ENCODE results near the gene CCL4. TPM values are rescaled to one million over a fixed set of nuclear protein-coding genes. Genes with fewer than 3 reads are reported as not detected.
A peak's percentile ranks its signal among the peaks of the same experiment; 100 is the strongest.
"Not testable (repeated sequence)": the region's sequence is repeated elsewhere in the genome, so short reads cannot be mapped to it uniquely, and the experiment has no call there.

Gene CCL4
- polyA plus RNA-seq: 8.4 TPM

- H3K9me3 Mint-ChIP-seq, H3K36me3 Mint-ChIP-seq: not testable (repeated sequence)
- Mint-ChIP-seq H3K27ac (peak within 1 kb of the TSS; percentile 28 to 76 (median 68)), H3K27me3 (peaks cover 48% of the 10 kb centered on the region), H3K4me1 (peaks cover 29 to 34% (median 33%) of the 10 kb centered on the region in 3 donors), H3K4me3 (peak within 1 kb of the TSS; percentile 4 to 91 (median 56))
Measured at GRCh38 chr17:36103401-36103975, at the start of gene CCL4. Gene CCL4, plus strand, starts transcription at chr17:36103827. Its CDS starts 79 bp downstream, at chr17:36103906.

GRCh38 chr17:36055171-36055570, 48.5 kb upstream of the CCL4 start:
- Mint-ChIP-seq H3K36me3 (peaks cover 7% of the 10 kb centered on the region), H3K4me3 (no peak overlapping the region), H3K4me1 (peaks cover 0 to 1% (median 0%) of the 10 kb centered on the region in 3 donors), H3K9me3 (peaks cover 8% of the 10 kb centered on the region in 3 donors), H3K27ac (no peak overlapping the region), H3K27me3 (peaks cover 14% of the 10 kb centered on the region)

DNA sequence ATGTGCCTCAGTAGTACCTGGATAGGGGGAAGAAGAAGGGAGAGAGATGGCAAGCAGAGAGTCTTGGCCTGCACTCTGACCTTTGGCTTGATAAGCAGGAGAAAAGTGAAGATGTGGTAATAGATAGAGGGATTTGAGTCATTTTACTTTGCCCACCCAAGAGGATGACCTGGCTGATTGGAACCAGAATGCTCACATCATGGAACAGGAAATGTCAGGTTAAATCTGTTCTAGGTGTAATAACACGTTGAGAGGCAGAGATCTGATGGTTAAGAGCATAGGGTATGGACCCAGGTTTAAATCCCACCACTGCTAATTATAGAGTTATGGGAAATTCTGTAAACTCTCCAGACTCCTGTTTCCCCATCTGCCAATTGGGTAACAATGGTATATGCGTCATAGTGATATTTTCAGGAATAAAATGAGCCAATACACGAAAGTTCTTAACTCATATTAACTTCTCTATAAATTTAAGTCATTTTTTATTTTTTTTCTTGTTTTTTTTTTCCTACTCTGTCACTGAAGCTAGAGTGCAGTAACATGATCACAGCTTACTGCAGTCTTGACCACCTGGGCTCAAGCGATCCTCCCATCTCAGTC, 47.6 kb upstream of the CCL4 start:
- peaks cover 5% of the 10 kb centered on the region for H3K36me3 Mint-ChIP-seq
- H3K9me3 Mint-ChIP-seq: peaks cover 4 to 7% (median 5%) of the 10 kb centered on the region in 3 donors
- H3K4me1 Mint-ChIP-seq: peaks cover 0 to 1% (median 0%) of the 10 kb centered on the region in 3 donors
- H3K4me3 Mint-ChIP-seq: no peak overlapping the region
- no peak overlapping the region for H3K27ac Mint-ChIP-seq
- H3K27me3 Mint-ChIP-seq: peaks cover 10% of the 10 kb centered on the region

- Mint-ChIP-seq H3K4me1 (peaks cover 0 to 1% (median 0%) of the 10 kb centered on the region in 3 donors), H3K27ac (no peak overlapping the region), H3K27me3 (peaks cover 12% of the 10 kb centered on the region), H3K36me3 (no peaks in the 10 kb centered on the region), H3K9me3 (no peaks in the 10 kb centered on the region), H3K4me3 (no peak overlapping the region)
Measured at GRCh38 chr17:36057911-36058310, 45.7 kb upstream of the CCL4 start.

GRCh38 chr17:36059406-36059805, 44.2 kb upstream of the CCL4 start:
- H3K4me1 Mint-ChIP-seq: no peaks in the 10 kb centered on the region
- H3K9me3 Mint-ChIP-seq: no peaks in the 10 kb centered on the region
- H3K27ac Mint-ChIP-seq: no peak overlapping the region
- H3K27me3 Mint-ChIP-seq: peaks cover 14% of the 10 kb centered on the region
- H3K4me3 Mint-ChIP-seq: no peak overlapping the region
- no peaks in the 10 kb centered on the region for H3K36me3 Mint-ChIP-seq

GRCh38 chr17:36060816-36061215, 42.8 kb upstream of the CCL4 start:
- Mint-ChIP-seq H3K4me1 (no peaks in the 10 kb centered on the region), H3K27me3 (peaks cover 11% of the 10 kb centered on the region), H3K27ac (no peak overlapping the region), H3K36me3 (no peaks in the 10 kb centered on the region), H3K4me3 (no peak overlapping the region), H3K9me3 (no peaks in the 10 kb centered on the region)

DNA sequence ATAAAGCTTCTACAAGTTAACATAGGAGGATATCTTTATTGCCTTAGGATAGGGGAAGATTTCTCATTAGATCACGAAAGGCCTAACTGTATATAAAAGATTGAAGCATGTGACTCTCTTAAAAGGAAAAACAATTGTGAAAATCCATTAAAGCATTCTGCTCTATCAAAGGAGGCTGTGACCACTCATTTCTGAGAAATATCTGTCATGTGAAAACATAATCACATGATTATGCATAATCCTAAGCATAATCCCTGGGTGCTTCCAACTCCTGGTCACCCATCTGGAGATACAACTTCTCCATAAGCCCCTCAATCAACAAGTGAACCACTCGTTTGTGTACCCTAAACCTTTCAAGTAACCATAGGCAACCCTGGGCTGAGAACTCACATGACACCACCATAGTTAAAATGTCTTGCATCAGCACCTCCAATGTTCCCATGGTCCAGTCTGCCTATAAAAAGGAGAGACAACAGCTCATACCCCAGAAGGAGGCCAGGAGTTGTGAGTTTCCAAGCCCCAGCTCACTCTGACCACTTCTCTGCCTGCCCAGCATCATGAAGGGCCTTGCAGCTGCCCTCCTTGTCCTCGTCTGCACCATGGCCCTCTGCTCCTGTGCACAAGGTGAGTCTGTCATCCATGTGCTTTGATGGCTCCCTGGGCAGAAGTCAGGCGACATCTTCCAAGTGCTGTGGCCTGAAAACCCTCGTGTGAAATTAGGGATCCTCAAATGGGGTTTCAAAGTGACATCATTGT, 39.7 kb upstream of the CCL4 start, which contains the start of gene CCL18:
Gene CCL18, plus strand, starts transcription at position 487 of the 756 bp plus-strand sequence. Its CDS starts 71 bp downstream, at position 558.
- Mint-ChIP-seq H3K4me1 (peaks cover 0 to 3% (median 0%) of the 10 kb centered on the region in 3 donors), H3K4me3 (no peak within 1 kb of the TSS), H3K27ac (no peak within 1 kb of the TSS), H3K36me3 (no peaks in the 10 kb centered on the region), H3K9me3 (no peaks in the 10 kb centered on the region), H3K27me3 (peaks cover 7% of the 10 kb centered on the region)

DNA sequence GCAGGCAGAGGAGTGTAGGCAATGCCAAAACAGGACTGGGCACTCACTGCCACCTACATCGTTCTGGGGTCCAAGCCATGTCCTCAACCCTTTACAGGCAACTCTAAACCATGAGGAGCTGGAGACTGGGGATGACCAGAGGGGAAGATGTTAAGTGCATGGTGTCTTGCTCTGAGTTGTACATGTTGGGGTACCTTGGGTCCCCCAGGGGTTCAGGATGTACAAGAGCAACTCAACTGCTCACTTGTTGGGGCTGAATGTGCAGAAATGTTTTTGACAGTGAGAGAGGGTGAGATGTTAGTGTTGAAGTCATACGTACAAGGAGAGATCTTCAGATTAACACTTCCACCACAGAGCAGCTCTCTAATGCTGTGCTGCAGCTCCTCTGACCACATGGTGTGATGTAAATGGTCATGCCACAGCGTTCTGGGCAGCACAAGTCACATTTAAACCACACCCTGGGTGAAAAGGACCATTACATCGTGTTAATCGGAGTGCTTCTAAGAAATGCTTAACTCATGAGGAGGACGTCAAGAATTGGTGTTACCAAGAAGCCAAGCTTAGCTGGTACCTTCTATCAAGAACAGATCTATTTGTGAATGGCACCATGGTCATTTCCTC, 37.2 kb upstream of the CCL4 start:
- H3K27ac Mint-ChIP-seq: no peak overlapping the region
- H3K4me3 Mint-ChIP-seq: no peak overlapping the region
- peaks cover 1% of the 10 kb centered on the region for H3K36me3 Mint-ChIP-seq
- H3K9me3 Mint-ChIP-seq: no peaks in the 10 kb centered on the region
- H3K27me3 Mint-ChIP-seq: peaks cover 4% of the 10 kb centered on the region
- peaks cover 0 to 3% (median 0%) of the 10 kb centered on the region in 3 donors for H3K4me1 Mint-ChIP-seq

GRCh38 chr17:36068524-36068923, 35.1 kb upstream of the CCL4 start:
- no peak overlapping the region for H3K27ac Mint-ChIP-seq
- H3K4me1 Mint-ChIP-seq: peaks cover 0 to 6% (median 3%) of the 10 kb centered on the region in 3 donors
- peaks cover 2% of the 10 kb centered on the region for H3K27me3 Mint-ChIP-seq
- no peaks in the 10 kb centered on the region for H3K9me3 Mint-ChIP-seq
- H3K4me3 Mint-ChIP-seq: no peak overlapping the region
- peaks cover 1% of the 10 kb centered on the region for H3K36me3 Mint-ChIP-seq

GRCh38 chr17:36069136-36069535, 34.5 kb upstream of the CCL4 start:
- Mint-ChIP-seq H3K9me3 (no peaks in the 10 kb centered on the region), H3K36me3 (peaks cover 1% of the 10 kb centered on the region), H3K4me3 (no peak overlapping the region), H3K4me1 (peaks cover 0 to 6% (median 3%) of the 10 kb centered on the region in 3 donors), H3K27me3 (peaks cover 2% of the 10 kb centered on the region), H3K27ac (peak overlapping the region in 1 of 3 donors; percentile 81)

GRCh38 chr17:36070427-36070826, 33.2 kb upstream of the CCL4 start:
- peaks cover 1% of the 10 kb centered on the region for H3K36me3 Mint-ChIP-seq
- peaks cover 0 to 6% (median 3%) of the 10 kb centered on the region in 3 donors for H3K4me1 Mint-ChIP-seq
- no peaks in the 10 kb centered on the region for H3K9me3 Mint-ChIP-seq
- no peak overlapping the region for H3K27ac Mint-ChIP-seq
- no peaks in the 10 kb centered on the region for H3K27me3 Mint-ChIP-seq
- no peak overlapping the region for H3K4me3 Mint-ChIP-seq

DNA sequence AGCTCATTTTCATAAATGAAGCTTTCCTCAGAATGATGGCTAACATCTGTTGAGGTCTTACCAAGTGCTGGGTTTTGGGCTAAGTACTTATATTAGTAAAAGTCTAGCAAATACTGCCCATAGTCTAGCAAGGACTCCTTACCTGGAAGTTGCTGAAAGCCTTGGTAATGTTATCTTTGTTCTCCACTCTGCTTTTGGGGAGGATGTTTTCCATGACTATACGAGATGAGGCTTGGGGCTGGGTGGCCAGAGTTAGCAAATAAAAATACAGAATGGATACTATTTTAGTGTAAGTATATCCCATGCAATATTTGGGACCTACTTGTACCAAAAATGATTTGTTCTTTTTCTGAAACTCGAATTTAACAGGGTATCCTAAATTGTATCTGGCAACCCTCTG, 31.9 kb upstream of the CCL4 start:
- peaks cover 1% of the 10 kb centered on the region for H3K36me3 Mint-ChIP-seq
- no peaks in the 10 kb centered on the region for H3K27me3 Mint-ChIP-seq
- H3K27ac Mint-ChIP-seq: no peak overlapping the region
- no peaks in the 10 kb centered on the region for H3K9me3 Mint-ChIP-seq
- no peak overlapping the region for H3K4me3 Mint-ChIP-seq
- H3K4me1 Mint-ChIP-seq: peaks cover 0 to 6% (median 3%) of the 10 kb centered on the region in 3 donors

- Mint-ChIP-seq H3K36me3 (peaks cover 1% of the 10 kb centered on the region), H3K4me1 (peaks cover 0 to 6% (median 3%) of the 10 kb centered on the region in 3 donors), H3K9me3 (peaks cover 0 to 4% (median 0%) of the 10 kb centered on the region in 3 donors), H3K27ac (no peak overlapping the region), H3K27me3 (no peaks in the 10 kb centered on the region), H3K4me3 (peak overlapping the region in 1 of 4 donors; percentile 7)
Measured at GRCh38 chr17:36072431-36073121, 31.1 kb upstream of the CCL4 start.

DNA sequence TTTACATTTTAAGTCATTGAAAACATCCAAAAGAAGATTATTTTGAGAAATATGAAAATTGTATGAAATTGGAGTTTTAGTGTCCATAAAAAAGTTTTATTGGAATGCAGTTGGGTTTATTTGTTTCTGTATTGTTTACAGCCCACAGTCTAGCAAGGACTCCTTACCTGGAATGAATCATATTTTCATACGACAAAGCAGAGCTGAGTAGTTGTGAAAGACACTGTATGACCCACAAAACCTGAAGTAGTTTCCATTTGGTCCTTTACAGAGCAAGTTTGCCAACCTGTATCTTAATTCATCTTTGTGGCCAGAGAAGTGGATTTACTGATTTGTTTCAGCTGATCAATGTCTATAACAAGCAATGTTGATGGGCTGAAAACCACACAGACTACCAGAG, 29.3 kb upstream of the CCL4 start:
- H3K4me3 Mint-ChIP-seq: no peak overlapping the region
- H3K4me1 Mint-ChIP-seq: peaks cover 0 to 6% (median 0%) of the 10 kb centered on the region in 3 donors
- H3K27ac Mint-ChIP-seq: no peak overlapping the region
- no peaks in the 10 kb centered on the region for H3K27me3 Mint-ChIP-seq
- H3K36me3 Mint-ChIP-seq: peaks cover 1% of the 10 kb centered on the region
- peaks cover 0 to 9% (median 4%) of the 10 kb centered on the region in 3 donors for H3K9me3 Mint-ChIP-seq
